Ovary (tissue), 9 donors: Measurements from ENCODE around the gene C9orf40. TPM values are rescaled to one million over a fixed set of nuclear protein-coding genes. Genes with fewer than 3 reads are reported as not detected.

Experiments
- DNase-seq, 5 donors: peaks; one replicate each; pipeline ENCODE4 v3.0.0-alpha.2; 2019 to 2020
- H3K27ac ChIP-seq, 2 donors: fragments of 200-600 bp; one replicate each; pipeline versions ENCODE4 v1.5.1 to v1.8.0; 2019 to 2022
- H3K27me3 ChIP-seq: fragments of 200-600 bp; one replicate; pipeline ENCODE4 v1.8.0; 2022
- H3K36me3 ChIP-seq: fragments of 200-600 bp; sonication (generic); one replicate; pipeline ENCODE4 v1.5.1; 2019
- H3K4me1 ChIP-seq: one replicate; pipeline ENCODE4 v1.8.1; 2013; ENCODE audit warnings: mild to moderate bottlenecking, moderate library complexity; ENCODE audit not compliant: insufficient read depth
- H3K4me3 ChIP-seq: fragments of 200-600 bp; sonication (generic); one replicate; pipeline ENCODE4 v1.5.1; 2017
- H3K9me3 ChIP-seq, 2 donors: fragments of 200-600 bp in 1 of 2; sonication (generic) in 1 of 2; one replicate each; pipeline versions ENCODE4 v1.5.1 to v1.8.1; 2013 to 2019; ENCODE audit warnings: mild to moderate bottlenecking in 1 of 2, moderate library complexity in 1 of 2
- EP300 ChIP-seq: sonication (generic); formaldehyde crosslinking; IDR thresholded peaks from one replicate; pipeline ENCODE4 v1.6.1; 2017; ENCODE audit warnings: antibody characterized with exemption
- POLR2A ChIP-seq: fragments of 450-650 bp; IDR thresholded peaks from one replicate; pipeline ENCODE4 v1.6.1; 2017; ENCODE audit warnings: antibody characterized with exemption, mild to moderate bottlenecking, moderate library complexity
- WGBS, 3 donors: extraction: QIAGEN DNeasy Blood & Tissue Kit in 1 of 3; methylation state at CpG; one replicate each; pipeline versions ENCODE4 v1.1.5 to v1.1.7; 2013 to 2017; 5-methylcytosine and 5-hydroxymethylcytosine counted together
- intact Hi-C, 4 donors: fragments of 100-400 bp; cut with DNase I; formaldehyde crosslinking; loops; one replicate each; pipeline versions ENCODE4 v1.11.0 to v1.15.1; 2022 to 2023
- polyA plus RNA-seq, 2 donors: library from polyadenylated mRNA; stranded (reverse); fragments of 200-250 nt in 1 of 2; fragments of 350-450 nt in 1 of 2; fragmentation: Illumina TruSeq in 1 of 2; extraction: RNeasy Lipid Tissue Mini Kit (QIAGEN cat#74804) in 1 of 2; gene quantifications; one replicate each; pipeline ENCODE4 v1.2.3, GENCODE V29; 2013 to 2014
- total RNA-seq, 7 donors: library from RNA; depleted of rRNA in 2 of 7; stranded (reverse); fragments of >200 nt in 2 of 7; fragmentation: NEBNext Ultra II Directional in 3 of 7; extraction: Animal tissue kit (Norgen Biotek cat#: 25700) in 3 of 7; gene quantifications; one replicate each; pipeline versions ENCODE4 v1.1.0 to v1.2.4, GENCODE V29; 2016 to 2023
- TF ChIP-seq, protein P1 (sequence below), 3 donors: fragments of 450-650 bp in 2 of 3; fragments of 200-600 bp in 1 of 3; IDR thresholded peaks; one replicate each; pipeline versions ENCODE4 v1.5.1 to v1.8.0; 2016 to 2022; ENCODE audit warnings: antibody characterized with exemption in 3 of 3, mild to moderate bottlenecking in 1 of 3
- donor health status: DM: no; HTN: no; CAD: no; lungs with moderate emphysema.
- donor health status: DM: no; HTN: no; CAD: no.
- donor health status: Bipolar disorder and iron deficiency.
- donor health status: DM: yes; HTN: yes; CAD: no.
- donor health status: DM: no; HTN: no; CAD: no.
- donor health status: DM: yes; HTN: yes; CAD: no.

C9orf40 gene
- total and polyA plus RNA-seq, 9 donors, result 2.1 to 5.0 (median 3.9) TPM

GRCh38 chr9:74935008-74935407 is 17.7 kb downstream of the C9orf40 start:
- Histone ChIP-seq H3K36me3 (no peaks in the 10 kb centered on the region), H3K4me1 (no peaks in the 10 kb centered on the region), H3K4me3 (no peak overlapping the region), H3K27ac (no peak overlapping the region), H3K9me3 (no peaks in the 10 kb centered on the region), H3K27me3 (no peaks in the 10 kb centered on the region)
- no peak for DNase-seq
- WGBS, 3 donors, result 55 to 73% (median 60%) methylated on average over 8 of the region's 8 CpGs
- intact Hi-C loops, result no loop called here
- TF ChIP-seq POLR2A (no peak), EP300 (no peak)
- TF ChIP-seq, protein P1, sequence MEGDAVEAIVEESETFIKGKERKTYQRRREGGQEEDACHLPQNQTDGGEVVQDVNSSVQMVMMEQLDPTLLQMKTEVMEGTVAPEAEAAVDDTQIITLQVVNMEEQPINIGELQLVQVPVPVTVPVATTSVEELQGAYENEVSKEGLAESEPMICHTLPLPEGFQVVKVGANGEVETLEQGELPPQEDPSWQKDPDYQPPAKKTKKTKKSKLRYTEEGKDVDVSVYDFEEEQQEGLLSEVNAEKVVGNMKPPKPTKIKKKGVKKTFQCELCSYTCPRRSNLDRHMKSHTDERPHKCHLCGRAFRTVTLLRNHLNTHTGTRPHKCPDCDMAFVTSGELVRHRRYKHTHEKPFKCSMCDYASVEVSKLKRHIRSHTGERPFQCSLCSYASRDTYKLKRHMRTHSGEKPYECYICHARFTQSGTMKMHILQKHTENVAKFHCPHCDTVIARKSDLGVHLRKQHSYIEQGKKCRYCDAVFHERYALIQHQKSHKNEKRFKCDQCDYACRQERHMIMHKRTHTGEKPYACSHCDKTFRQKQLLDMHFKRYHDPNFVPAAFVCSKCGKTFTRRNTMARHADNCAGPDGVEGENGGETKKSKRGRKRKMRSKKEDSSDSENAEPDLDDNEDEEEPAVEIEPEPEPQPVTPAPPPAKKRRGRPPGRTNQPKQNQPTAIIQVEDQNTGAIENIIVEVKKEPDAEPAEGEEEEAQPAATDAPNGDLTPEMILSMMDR (IDR thresholded peaks at IDR 0.05), result no peak

GRCh38 chr9:74921737-74922136 is 31.0 kb downstream of the C9orf40 start:
- intact Hi-C loops, result no loop called here
- Histone ChIP-seq H3K4me3 (no peak overlapping the region), H3K36me3 (no peaks in the 10 kb centered on the region), H3K4me1 (no peaks in the 10 kb centered on the region), H3K9me3 (no peaks in the 10 kb centered on the region), H3K27me3 (no peaks in the 10 kb centered on the region), H3K27ac (no peak overlapping the region)
- no peak for DNase-seq
- no peak for TF ChIP-seq EP300
- TF ChIP-seq, protein P1 (IDR thresholded peaks at IDR 0.05), result no peak
- TF ChIP-seq POLR2A, result no peak
- 47 to 93% (median 84%) methylated on average over 1 of the region's 1 CpG for WGBS, 3 donors

DNA sequence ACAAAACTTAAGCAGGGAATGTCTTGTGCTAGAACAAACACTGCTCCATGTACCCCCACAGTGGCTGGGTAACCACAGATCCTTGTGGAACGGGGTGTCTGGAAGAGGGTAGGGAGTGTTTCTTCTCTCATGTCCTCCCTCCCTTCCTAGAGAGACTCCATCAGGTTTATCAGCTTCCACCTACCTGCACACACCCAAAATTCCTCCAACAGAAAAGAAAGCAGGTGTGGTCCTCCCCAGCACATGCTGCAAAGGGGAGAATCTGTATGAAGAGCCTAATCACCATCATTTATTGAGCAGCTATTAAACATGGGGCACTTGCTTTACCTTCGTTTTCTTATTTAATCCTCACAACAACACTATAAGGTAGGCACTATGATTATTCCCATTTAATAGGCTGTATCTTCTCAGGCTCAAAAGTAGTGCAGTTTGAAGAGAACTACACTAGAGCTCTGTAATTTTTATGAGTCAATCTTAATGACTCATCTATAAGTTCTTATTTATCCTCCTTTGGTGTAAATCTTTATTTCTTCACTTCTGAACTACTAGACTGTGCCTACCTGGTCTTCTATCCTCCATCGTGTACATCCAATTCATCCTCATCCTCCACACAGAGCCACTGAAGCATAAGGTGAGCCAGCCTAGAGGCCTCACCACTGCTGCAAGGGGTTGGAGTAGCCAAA is 31.6 kb downstream of the C9orf40 start:
- 83 to 89% (median 83%) methylated on average over 3 of the region's 3 CpGs for WGBS, 3 donors
- intact Hi-C loops, result no loop called here
- no peak overlapping the region for H3K27ac ChIP-seq

DNA sequence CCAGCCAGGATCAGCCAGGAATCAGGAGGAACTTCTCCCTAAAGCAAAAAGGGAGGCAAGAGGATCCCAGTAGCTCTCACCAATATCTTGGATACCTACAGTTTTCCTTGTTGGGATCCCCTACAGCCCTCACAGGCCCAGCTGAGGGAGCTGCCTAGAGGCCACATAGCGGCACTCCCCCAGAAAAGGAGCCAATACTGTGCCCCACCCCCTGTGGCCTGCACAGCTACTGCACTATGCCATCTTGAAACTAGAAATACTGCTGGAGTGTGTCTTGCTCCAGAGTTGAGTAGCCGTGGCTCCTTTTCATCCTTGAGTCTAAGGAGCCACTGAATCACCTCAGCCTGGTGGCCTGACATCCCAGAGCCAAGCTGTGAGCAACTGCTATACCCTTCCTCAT is 42.7 kb downstream of the C9orf40 start:
- Histone ChIP-seq H3K4me1 (no peaks in the 10 kb centered on the region), H3K9me3 (no peaks in the 10 kb centered on the region), H3K36me3 (no peaks in the 10 kb centered on the region), H3K4me3 (no peak overlapping the region), H3K27me3 (no peaks in the 10 kb centered on the region), H3K27ac (no peak overlapping the region)
- TF ChIP-seq POLR2A (no peak), EP300 (no peak)
- TF ChIP-seq, protein P1 (IDR thresholded peaks at IDR 0.05), result no peak
- intact Hi-C loops, result no loop called here
- 80 to 86% (median 80%) methylated on average over 2 of the region's 2 CpGs for WGBS, 3 donors
- DNase-seq, result no peak

More for the DNA sequence above, 31.6 kb downstream of the C9orf40 start:
- H3K9me3 ChIP-seq, result no peaks in the 10 kb centered on the region
- DNase-seq, result no peak
- no peaks in the 10 kb centered on the region for H3K36me3 ChIP-seq
- H3K4me3 ChIP-seq, result no peak overlapping the region
- TF ChIP-seq POLR2A (no peak), EP300 (no peak)
- TF ChIP-seq, protein P1 (IDR thresholded peaks at IDR 0.05), result no peak
- H3K4me1 ChIP-seq, result no peaks in the 10 kb centered on the region
- H3K27me3 ChIP-seq, result no peaks in the 10 kb centered on the region
